Measurements from ENCODE around the gene LHFPL3.

DNA sequence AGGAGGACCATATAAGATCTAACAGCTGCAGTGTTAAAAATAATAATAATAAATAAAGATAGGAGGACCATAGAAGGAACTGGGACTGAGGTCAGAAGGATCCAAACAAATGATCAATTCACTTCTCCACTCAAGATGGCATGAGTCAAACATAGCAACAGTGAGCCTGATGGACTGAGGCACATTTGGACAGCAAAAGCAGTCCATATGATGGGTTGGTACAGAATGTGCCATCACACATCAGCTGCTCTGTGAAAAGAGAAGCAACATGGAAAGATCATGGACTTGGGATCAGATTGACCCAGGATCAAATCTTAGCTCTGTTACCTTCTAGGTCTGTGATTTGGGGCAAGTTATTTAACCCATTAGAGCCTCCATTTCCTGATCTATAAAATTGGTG is 496.7 kb downstream of the LHFPL3 start:
- TF ChIP-seq CTCF (IDR thresholded peaks at IDR 0.05): no peak
- TF ChIP-seq EZH2 (IDR thresholded peaks at IDR 0.05; ENCODE audit: borderline replicate concordance, insufficient read depth, low read depth, low read length, poor library complexity, severe bottlenecking): no peak

Data from B cell (primary cell).